Heart left ventricle (tissue), 13 donors: Measurements from ENCODE around the gene VKORC1.

Source experiments
- POLR2A ChIP-seq, 2 donors: fragments of 450-650 bp; IDR thresholded peaks; one replicate each; pipeline ENCODE4 v1.6.1; 2017; ENCODE audit warnings: antibody characterized with exemption in 2 of 2, mild to moderate bottlenecking in 2 of 2, moderate library complexity in 2 of 2
- TF ChIP-seq, protein P1 (sequence below), 12 donors: fragments of 200-600 bp; sonication (generic) in 4 of 12; IDR thresholded peaks; one replicate each; pipeline versions ENCODE4 v1.5.0 to v1.8.0; 2018 to 2022; ENCODE audit warnings: antibody characterized with exemption in 12 of 12, mild to moderate bottlenecking in 5 of 12
- donor health status: ischemic (EF 13 %, LVEDD 7.1; RV severe dilation, severe dysfunction).
- donor health status: DM: no; HTN: yes; CAD: no.
- donor health status: DM: no; HTN: no; CAD: no.
- donor health status: ischemic (EF 25% LVEDD 6.9; RV normal size, moderate dysfunction).
- donor health status: ischemic (EF 25% LVEDD 5.7; RV mildly dilated, moderate dysfunction).
- donor health status: ischemic (EF 35%, LVEDD 5.7; RV mildly dilated, moderate dysfunction).
- donor health status: nonischemic (EF 11% LVEDD 7.7; RV severe dilation, severe dysfunction).
- donor health status: DM: yes; HTN: yes; CAD: no.
- donor health status: PGD.
- donor health status: ischemic (EF 29% LVEDD 5.4; RV normal size, mild dysfunction).
- donor health status: nonischemic (EF 23%, LVEDD 6.1; RV moderate dilation, normal function).

DNA sequence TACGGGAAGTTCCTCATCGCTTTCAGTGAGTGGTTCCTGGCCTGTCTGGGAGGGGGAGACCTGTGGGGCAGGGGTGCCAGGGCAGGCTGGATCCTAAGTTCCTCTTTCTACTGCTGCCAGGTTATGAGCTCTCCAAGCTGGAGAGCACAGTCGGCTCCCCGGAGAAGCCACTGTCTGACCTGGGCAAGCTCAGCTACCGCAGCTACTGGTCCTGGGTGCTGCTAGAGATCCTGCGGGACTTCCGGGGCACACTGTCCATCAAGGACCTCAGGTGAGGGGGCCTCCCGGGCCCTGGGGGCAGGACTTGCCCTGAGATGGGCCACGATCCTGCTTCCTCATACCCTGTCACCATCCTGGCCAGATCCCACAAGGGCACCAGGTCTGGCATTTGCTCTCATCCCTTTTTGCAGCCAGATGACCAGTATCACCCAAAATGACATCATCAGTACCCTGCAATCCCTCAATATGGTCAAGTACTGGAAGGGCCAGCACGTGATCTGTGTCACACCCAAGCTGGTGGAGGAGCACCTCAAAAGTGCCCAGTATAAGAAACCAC lies 35.8 kb upstream of the VKORC1 start:
- TF ChIP-seq, protein P1, sequence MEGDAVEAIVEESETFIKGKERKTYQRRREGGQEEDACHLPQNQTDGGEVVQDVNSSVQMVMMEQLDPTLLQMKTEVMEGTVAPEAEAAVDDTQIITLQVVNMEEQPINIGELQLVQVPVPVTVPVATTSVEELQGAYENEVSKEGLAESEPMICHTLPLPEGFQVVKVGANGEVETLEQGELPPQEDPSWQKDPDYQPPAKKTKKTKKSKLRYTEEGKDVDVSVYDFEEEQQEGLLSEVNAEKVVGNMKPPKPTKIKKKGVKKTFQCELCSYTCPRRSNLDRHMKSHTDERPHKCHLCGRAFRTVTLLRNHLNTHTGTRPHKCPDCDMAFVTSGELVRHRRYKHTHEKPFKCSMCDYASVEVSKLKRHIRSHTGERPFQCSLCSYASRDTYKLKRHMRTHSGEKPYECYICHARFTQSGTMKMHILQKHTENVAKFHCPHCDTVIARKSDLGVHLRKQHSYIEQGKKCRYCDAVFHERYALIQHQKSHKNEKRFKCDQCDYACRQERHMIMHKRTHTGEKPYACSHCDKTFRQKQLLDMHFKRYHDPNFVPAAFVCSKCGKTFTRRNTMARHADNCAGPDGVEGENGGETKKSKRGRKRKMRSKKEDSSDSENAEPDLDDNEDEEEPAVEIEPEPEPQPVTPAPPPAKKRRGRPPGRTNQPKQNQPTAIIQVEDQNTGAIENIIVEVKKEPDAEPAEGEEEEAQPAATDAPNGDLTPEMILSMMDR (IDR thresholded peaks at IDR 0.05): no peak
- TF ChIP-seq POLR2A (IDR thresholded peaks at IDR 0.05): no peak
